ENCODE data around the gene ZBTB7C. TPM values are rescaled to one million over a fixed set of nuclear protein-coding genes. Genes with fewer than 3 reads are reported as not detected.

ZBTB7C gene
- total RNA-seq, 2 experiments from 2014 or later: not detected

GRCh38 chr18:48398074-48398473 is 11.1 kb downstream of the ZBTB7C start:
- Histone ChIP-seq H2AFZ (ENCODE audit: low read length) (no peak overlapping the region), H3K36me3 (ENCODE audit: insufficient read depth, low read length) (no peaks in the 10 kb centered on the region), H3K4me3 (ENCODE audit: low read depth, low read length, poor library complexity, severe bottlenecking) (no peak overlapping the region), H3K9me2 (ENCODE audit: insufficient read depth, low read length) (no peaks in the 10 kb centered on the region), H3K79me2 (ENCODE audit: insufficient read depth, low read depth, low read length) (no peaks in the 10 kb centered on the region), H4K20me1 (ENCODE audit: insufficient read depth, low read length) (no peaks in the 10 kb centered on the region; the same call in 1 of the 2 replicates), H3K4me2 (ENCODE audit: low read length) (no peak overlapping the region), H3K27ac (ENCODE audit: low read depth, low read length, poor library complexity, severe bottlenecking) (no peak overlapping the region), H3K9me3 (ENCODE audit: low read length) (no peaks in the 10 kb centered on the region), H3K4me1 (ENCODE audit: insufficient read depth, low read length, poor library complexity, severe bottlenecking) (no peaks in the 10 kb centered on the region)
- ChIA-PET CTCF (ENCODE audit: unreplicated experiment) (no interaction called here), POLR2A (interaction anchor here (1.1 kb wide), 1 partner anchor 18 kb away, joined by 3 read pairs; no protein-coding TSS in a partner anchor)
- no TSS peak for BruUV-seq (replicated peaks)
- intact Hi-C loops (cut with micrococcal nuclease; ENCODE audit: unreplicated experiment): no loop called here
- TF ChIP-seq EZH2phosphoT487 (IDR thresholded peaks at IDR 0.05; ENCODE audit: borderline replicate concordance, low read depth, low read length) (no peak), CTCF (conservative IDR thresholded peaks at IDR 0.05; ENCODE audit: low read length) (no peak)
- DNase-seq (ENCODE audit: low spot score): no peak

- Histone ChIP-seq H3K9me3 (ENCODE audit: low read length) (no peaks in the 10 kb centered on the region), H3K36me3 (ENCODE audit: insufficient read depth, low read length) (no peaks in the 10 kb centered on the region), H3K4me3 (ENCODE audit: low read depth, low read length, poor library complexity, severe bottlenecking) (no peak overlapping the region), H2AFZ (ENCODE audit: low read length) (no peak overlapping the region), H3K4me1 (ENCODE audit: insufficient read depth, low read length, poor library complexity, severe bottlenecking) (no peaks in the 10 kb centered on the region), H3K4me2 (ENCODE audit: low read length) (no peak overlapping the region), H3K27ac (ENCODE audit: low read depth, low read length, poor library complexity, severe bottlenecking) (no peak overlapping the region), H3K79me2 (ENCODE audit: insufficient read depth, low read depth, low read length) (no peaks in the 10 kb centered on the region), H4K20me1 (ENCODE audit: insufficient read depth, low read length) (no peaks in the 10 kb centered on the region; the same call in 1 of the 2 replicates), H3K9me2 (ENCODE audit: insufficient read depth, low read length) (no peaks in the 10 kb centered on the region)
- BruUV-seq (replicated peaks): no TSS peak
- ChIA-PET POLR2A (interaction anchor here (0.6 kb wide), 1 partner anchor 1524 kb away, joined by 4 read pairs; no protein-coding TSS in a partner anchor), CTCF (ENCODE audit: unreplicated experiment) (no interaction called here)
- intact Hi-C loops (cut with micrococcal nuclease; ENCODE audit: unreplicated experiment): no loop called here
- DNase-seq (ENCODE audit: low spot score): no peak
- TF ChIP-seq CTCF (conservative IDR thresholded peaks at IDR 0.05; ENCODE audit: low read length): no peak
- TF ChIP-seq EZH2phosphoT487 (IDR thresholded peaks at IDR 0.05; ENCODE audit: borderline replicate concordance, low read depth, low read length): no peak
Measured at GRCh38 chr18:48397021-48397420, 12.2 kb downstream of the ZBTB7C start.

- Histone ChIP-seq H3K27ac (ENCODE audit: low read depth, low read length, poor library complexity, severe bottlenecking) (no peak overlapping the region), H3K79me2 (ENCODE audit: insufficient read depth, low read depth, low read length) (no peaks in the 10 kb centered on the region), H3K36me3 (ENCODE audit: insufficient read depth, low read length) (no peaks in the 10 kb centered on the region), H3K9me2 (ENCODE audit: insufficient read depth, low read length) (no peaks in the 10 kb centered on the region), H4K20me1 (ENCODE audit: insufficient read depth, low read length) (no peaks in the 10 kb centered on the region), H2AFZ (ENCODE audit: low read length) (no peak overlapping the region), H3K4me1 (ENCODE audit: insufficient read depth, low read length, poor library complexity, severe bottlenecking) (no peaks in the 10 kb centered on the region), H3K9me3 (ENCODE audit: low read length) (no peaks in the 10 kb centered on the region), H3K4me2 (ENCODE audit: low read length) (no peak overlapping the region), H3K4me3 (ENCODE audit: low read depth, low read length, poor library complexity, severe bottlenecking) (no peak overlapping the region)
- no peak for TF ChIP-seq EZH2phosphoT487 (IDR thresholded peaks at IDR 0.05; ENCODE audit: borderline replicate concordance, low read depth, low read length)
- TF ChIP-seq CTCF (conservative IDR thresholded peaks at IDR 0.05; ENCODE audit: low read length): no peak
- CTCF ChIA-PET (ENCODE audit: unreplicated experiment): no interaction called here
- intact Hi-C loops (cut with micrococcal nuclease; ENCODE audit: unreplicated experiment): no loop called here
- POLR2A ChIA-PET: no interaction called here
- BruUV-seq (replicated peaks): no TSS peak
- no peak for DNase-seq (ENCODE audit: low spot score)
Measured at GRCh38 chr18:48396561-48396960, 12.6 kb downstream of the ZBTB7C start.

Measured in OCI-LY7 (cell line).